HAP-1 (cell line): ENCODE measurements around the gene FUT1.

ENCODE experiments used
- DNase-seq, 2 experiments: peaks; one replicate each; pipeline ENCODE4 v3.0.0-alpha.2; 2016 to 2020; ENCODE audit warnings: low spot score in 2 of 2
- H3K27me3 ChIP-seq: fragments of 250-450 bp; sonication (Bioruptor Pico); 2 replicates; pipeline ENCODE4 v1.5.1; 2020; ENCODE audit warnings: low read depth, mild to moderate bottlenecking, moderate library complexity
- H3K36me3 ChIP-seq: fragments of 250-450 bp; sonication (Bioruptor Pico); replicated peaks from 2 replicates; pipeline ENCODE4 v1.5.1; 2020; ENCODE audit warnings: mild to moderate bottlenecking
- H3K4me1 ChIP-seq: fragments of 250-450 bp; sonication (Bioruptor Pico); 2 replicates; pipeline ENCODE4 v1.5.1; 2020; ENCODE audit warnings: mild to moderate bottlenecking
- H3K4me3 ChIP-seq: fragments of 250-450 bp; sonication (Bioruptor Pico); 2 replicates; pipeline ENCODE4 v1.5.1; 2020; ENCODE audit warnings: mild to moderate bottlenecking, moderate library complexity
- H3K9me3 ChIP-seq: fragments of 250-450 bp; sonication (Bioruptor Pico); 2 replicates; pipeline ENCODE4 v1.5.1; 2020; ENCODE audit warnings: mild to moderate bottlenecking, moderate library complexity
- in situ Hi-C: fragments of 300-500 bp; cut with MboI; formaldehyde crosslinking; loops from 3 replicates; pipeline ENCODE4 v1.14.3; 2020; ENCODE audit warnings: low sequenced_read_pairs, inconsistent platforms, mixed read lengths

Gene FUT1

DNA sequence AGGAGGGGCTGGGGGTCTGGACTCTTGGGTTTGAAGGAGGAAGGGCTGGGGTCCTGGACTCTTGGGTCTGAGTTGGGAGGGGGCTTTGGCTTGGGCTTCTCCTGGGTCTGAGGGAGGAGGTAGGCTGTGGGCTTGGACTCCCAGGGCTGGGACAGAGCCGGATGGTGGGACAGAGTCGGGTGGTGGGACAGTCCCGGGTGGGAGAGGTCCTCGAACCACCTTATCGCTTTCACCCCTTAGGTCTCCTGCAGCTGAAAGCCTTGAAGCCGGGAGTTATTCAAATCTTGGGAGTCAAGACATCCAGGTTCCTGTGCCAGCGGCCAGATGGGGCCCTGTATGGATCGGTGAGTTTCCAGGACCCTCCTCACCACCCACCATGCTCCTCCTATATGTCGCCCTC is 4.2 kb upstream of the FUT1 start:
- Histone ChIP-seq H3K27me3 (peaks cover 4% of the 10 kb centered on the region; the same call in 1 of the 2 replicates), H3K4me3 (no peak overlapping the region), H3K4me1 (peaks cover 7% of the 10 kb centered on the region), H3K9me3 (no peaks in the 10 kb centered on the region; the same call in none of the 2 replicates), H3K36me3 (no peaks in the 10 kb centered on the region)
- in situ Hi-C loops = no loop called here
- DNase-seq = no peak

DNA sequence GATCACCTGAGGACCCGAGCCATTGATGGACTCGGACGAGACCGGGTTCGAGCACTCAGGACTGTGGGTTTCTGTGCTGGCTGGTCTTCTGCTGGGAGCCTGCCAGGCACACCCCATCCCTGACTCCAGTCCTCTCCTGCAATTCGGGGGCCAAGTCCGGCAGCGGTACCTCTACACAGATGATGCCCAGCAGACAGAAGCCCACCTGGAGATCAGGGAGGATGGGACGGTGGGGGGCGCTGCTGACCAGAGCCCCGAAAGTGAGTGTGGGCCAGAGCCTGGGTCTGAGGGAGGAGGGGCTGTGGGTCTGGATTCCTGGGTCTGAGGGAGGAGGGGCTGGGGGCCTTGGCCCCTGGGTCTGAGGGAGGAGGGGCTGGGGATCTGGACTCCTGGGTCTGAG is 3.8 kb upstream of the FUT1 start:
- no peaks in the 10 kb centered on the region for H3K36me3 ChIP-seq
- H3K27me3 ChIP-seq = peaks cover 4% of the 10 kb centered on the region; the same call in 1 of the 2 replicates
- H3K4me3 ChIP-seq = no peak overlapping the region
- peaks cover 8% of the 10 kb centered on the region for H3K4me1 ChIP-seq
- no peaks in the 10 kb centered on the region; the same call in none of the 2 replicates for H3K9me3 ChIP-seq
- no peak for DNase-seq
- in situ Hi-C loops = no loop called here

DNA sequence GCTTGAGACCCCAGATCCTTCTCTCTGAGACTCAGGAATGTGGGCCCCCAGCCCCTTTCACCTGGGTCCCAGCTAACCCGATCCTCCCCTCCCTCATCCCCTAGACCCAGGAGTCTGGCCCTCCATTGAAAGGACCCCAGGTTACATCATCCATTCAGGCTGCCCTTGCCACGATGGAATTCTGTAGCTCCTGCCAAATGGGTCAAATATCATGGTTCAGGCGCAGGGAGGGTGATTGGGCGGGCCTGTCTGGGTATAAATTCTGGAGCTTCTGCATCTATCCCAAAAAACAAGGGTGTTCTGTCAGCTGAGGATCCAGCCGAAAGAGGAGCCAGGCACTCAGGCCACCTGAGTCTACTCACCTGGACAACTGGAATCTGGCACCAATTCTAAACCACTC is 3.3 kb upstream of the FUT1 start:
- H3K4me3 ChIP-seq = no peak overlapping the region
- H3K9me3 ChIP-seq = no peaks in the 10 kb centered on the region; the same call in none of the 2 replicates
- peaks cover 8% of the 10 kb centered on the region for H3K4me1 ChIP-seq
- peaks cover 4% of the 10 kb centered on the region; the same call in 1 of the 2 replicates for H3K27me3 ChIP-seq
- in situ Hi-C loops = no loop called here
- no peaks in the 10 kb centered on the region for H3K36me3 ChIP-seq
- DNase-seq = no peak

DNA sequence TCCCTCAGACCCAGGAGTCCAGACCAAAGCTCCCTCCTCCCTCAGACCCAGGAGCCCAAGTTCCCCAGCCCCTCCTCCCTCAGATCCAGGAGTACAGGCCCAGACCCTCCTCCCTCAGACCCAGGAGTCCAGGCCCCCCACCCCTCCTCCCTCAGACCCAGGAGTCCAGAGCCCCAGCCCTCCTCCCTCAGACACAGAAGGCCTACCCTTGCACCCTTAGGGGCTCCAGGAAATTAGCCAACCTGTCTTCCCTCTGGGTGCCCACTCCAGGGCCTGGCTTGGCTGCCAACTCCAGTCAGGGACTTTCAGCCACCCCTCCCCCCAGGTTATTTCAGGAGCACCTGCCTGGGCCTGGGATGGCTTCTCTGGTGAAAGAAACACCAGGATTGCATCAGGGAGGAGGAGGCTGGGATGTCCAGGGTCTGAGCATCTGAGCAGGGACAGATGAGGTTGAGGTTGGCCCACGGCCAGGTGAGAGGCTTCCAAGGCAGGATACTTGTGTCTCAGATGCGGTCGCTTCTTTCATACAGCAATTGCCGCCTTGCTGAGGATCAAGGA is 2.7 kb upstream of the FUT1 start, which contains the start of gene FGF21:
Gene FGF21, plus strand, starts transcription at position 441 of the 558 bp plus-strand sequence. CDS start 713 bp downstream, outside the sequence.
- no peak for DNase-seq
- Histone ChIP-seq H3K36me3 (no peaks in the 10 kb centered on the region), H3K27me3 (0 out of 2 replicates have a peak, but pooled peaks cover 3% of the 10 kb centered on the region), H3K4me1 (peaks cover 8% of the 10 kb centered on the region), H3K9me3 (no peaks in the 10 kb centered on the region; the same call in 1 of the 2 replicates), H3K4me3 (no peak within 1 kb of the TSS)
- in situ Hi-C loops = no loop called here

DNA sequence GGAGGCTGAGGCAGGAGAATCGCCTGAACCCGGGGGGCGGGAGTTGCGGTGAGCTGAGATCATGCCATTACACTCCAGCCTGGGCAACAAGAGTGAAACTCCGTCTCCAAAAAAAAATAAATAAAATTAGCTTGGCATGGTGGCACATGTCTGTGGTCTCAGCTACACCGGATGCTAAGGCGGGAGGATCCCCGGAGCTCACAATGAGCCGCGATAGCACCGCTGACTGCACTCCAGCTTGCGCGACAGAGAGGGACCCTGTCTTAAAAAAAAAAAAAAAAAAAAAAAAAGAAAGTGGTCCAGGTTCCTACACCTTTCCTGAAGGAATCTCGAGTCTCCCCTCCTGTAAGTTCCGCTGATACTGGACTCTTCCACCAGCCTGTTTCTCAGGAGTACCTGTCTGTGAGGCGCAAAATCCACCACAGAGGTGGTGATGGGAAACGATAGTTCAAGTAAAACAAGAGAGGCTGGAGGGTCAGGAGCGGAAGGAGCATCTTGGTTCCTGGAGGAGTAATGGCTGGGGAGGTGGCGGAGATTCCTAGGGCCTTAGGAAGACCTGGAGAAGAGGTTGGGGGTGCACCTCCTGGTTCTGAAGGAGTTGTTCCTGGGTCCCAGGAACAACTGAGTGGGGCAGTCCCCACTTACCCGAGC is 471 bp downstream of the FUT1 start:
- in situ Hi-C loops = no loop called here
- no peaks in the 10 kb centered on the region for H3K9me3 ChIP-seq
- peaks cover 8% of the 10 kb centered on the region for H3K4me1 ChIP-seq
- no peaks in the 10 kb centered on the region for H3K27me3 ChIP-seq
- H3K4me3 ChIP-seq = peak overlapping the region; percentile 48
- DNase-seq = no peak
- H3K36me3 ChIP-seq = no peaks in the 10 kb centered on the region; the same call in 1 of the 2 replicates

DNA sequence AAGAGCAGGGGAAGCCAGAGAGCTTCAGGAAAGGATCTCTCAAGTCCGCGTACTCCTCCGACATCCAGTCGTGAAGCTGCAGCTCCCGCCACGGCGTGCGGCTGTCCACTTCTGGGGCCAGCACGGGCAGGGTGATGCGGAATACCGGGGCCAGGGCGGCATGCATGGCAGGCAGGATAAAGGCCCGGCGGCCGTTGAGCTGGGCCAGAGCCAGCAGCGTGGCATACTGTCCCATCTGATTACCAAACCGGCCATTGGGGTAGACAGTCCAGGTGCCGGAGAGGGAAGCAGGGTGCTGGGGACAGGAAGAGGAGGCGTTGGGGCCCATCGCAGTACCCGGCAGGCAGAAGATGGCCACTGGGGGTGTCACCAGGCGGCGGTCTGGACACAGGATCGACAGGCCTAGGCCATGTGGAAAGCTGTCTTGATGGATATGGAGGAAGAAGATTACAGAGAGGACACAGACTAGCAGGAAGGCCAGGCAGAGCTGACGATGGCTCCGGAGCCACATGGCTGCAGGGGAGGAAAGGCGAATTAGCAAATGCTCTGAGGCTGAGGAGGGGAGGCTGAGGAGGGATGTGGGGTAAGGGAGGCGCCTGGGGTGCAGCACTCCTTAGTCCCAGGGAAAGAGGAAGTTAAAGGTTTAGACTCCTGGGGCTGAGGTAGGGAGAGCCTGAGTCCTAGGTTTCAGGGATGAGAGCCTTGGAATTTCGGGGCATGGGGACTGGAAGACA is 1.5 kb downstream of the FUT1 start:
- Histone ChIP-seq H3K36me3 (no peaks in the 10 kb centered on the region; the same call in 1 of the 2 replicates), H3K4me1 (peaks cover 8% of the 10 kb centered on the region), H3K9me3 (no peaks in the 10 kb centered on the region), H3K4me3 (no peak overlapping the region), H3K27me3 (no peaks in the 10 kb centered on the region)
- in situ Hi-C loops = no loop called here
- no peak for DNase-seq

DNA sequence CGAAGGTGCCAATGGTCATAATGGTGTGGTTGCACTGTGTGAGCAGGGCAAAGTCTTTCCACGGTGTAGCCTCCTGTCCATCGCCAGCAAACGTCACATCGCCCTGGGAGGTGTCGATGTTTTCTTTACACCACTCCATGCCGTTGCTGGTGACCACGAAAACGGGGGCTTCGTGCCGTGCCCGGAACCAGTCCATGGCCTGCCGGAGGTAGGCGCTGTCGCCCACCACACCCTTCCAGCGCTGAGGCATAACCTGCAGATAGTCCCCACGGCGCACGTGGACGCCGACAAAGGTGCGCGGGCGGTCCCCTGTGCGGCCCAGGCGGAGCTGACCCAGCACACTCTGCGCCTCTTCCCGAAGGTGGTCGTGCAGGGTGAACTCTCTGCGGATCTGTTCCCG is 2.1 kb downstream of the FUT1 start:
- DNase-seq = no peak
- H3K4me1 ChIP-seq = peaks cover 8% of the 10 kb centered on the region
- in situ Hi-C loops = no loop called here
- H3K27me3 ChIP-seq = no peaks in the 10 kb centered on the region
- H3K9me3 ChIP-seq = no peaks in the 10 kb centered on the region
- no peak overlapping the region for H3K4me3 ChIP-seq
- H3K36me3 ChIP-seq = no peaks in the 10 kb centered on the region; the same call in 1 of the 2 replicates

DNA sequence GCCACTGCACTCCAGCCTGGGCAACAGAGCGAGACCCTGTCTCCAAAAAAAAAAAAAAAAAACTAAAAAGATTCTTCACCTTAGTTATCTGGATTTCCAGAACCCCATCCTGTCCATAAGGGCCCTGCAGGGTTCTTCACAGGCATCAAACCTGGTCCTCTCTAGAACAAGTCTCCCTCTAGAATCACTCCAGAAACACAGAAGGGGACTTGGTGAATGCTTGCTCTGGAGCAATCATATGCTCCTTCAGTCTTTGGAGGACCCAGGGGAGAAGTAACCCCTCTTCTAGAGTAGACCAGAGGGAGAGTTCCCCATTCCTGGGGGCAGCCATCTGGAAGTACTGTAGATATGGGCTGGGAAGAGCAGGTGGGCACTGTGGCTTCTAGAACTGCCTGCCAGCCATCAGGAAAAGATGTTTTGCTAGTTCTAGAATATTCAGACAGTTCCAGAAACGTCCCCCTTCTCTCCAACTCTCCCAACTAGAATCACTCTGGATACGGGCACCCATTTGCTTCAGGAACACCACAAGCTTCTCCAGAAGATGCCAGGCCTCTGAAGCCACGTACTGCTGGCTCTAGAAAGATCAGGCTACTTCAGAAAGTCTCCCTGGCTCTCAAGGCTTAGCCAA is 2.8 kb downstream of the FUT1 start:
- in situ Hi-C loops = no loop called here
- Histone ChIP-seq H3K36me3 (no peaks in the 10 kb centered on the region; the same call in 1 of the 2 replicates), H3K4me3 (no peak overlapping the region), H3K9me3 (no peaks in the 10 kb centered on the region), H3K4me1 (peaks cover 8% of the 10 kb centered on the region), H3K27me3 (no peaks in the 10 kb centered on the region)
- DNase-seq = no peak

DNA sequence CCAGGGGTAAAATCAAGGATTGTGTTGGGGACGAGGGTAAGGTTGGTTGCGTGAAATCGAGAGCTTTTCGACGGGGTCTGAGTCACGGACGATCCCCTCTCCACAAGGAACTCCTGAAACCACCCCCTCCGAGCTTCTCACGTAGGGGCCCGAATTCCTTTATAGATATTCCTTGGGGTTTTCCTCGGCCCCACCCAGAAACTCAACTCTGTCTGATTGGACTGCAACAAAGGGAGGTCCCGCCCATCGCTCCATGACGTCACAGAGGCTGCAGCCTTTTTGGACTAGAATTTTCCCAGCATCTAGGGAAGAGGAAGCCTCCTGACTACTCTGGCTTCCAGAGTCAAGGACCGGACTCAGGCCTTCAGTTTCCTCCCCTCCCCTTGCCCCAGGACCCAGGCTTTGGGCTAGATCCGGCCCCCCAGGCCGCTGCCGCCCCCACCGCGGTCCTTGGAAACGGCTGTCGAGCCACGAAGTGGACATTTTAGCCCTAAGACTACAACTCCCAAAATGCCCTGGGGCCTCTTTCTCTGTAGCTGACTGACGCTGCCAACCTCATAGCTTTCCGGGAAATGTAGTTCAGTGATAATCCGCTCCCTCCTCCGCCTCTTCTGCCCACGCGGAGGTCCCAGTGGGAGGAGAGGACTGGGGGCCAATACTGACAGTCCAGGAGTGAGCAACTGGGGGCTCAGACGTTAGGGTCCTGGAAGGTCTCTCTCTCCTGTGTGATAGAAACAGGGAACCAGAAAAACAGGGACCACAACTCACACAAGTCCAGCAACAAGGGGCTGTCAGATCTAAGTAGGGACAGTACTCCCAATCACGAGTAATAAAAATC is 5.5 kb downstream of the FUT1 start, which contains the start of gene IZUMO1:
Gene IZUMO1, minus strand, starts transcription at position 172 of the 838 bp plus-strand sequence. CDS start 1,050 bp downstream, outside the sequence.
- in situ Hi-C loops = no loop called here

DNA sequence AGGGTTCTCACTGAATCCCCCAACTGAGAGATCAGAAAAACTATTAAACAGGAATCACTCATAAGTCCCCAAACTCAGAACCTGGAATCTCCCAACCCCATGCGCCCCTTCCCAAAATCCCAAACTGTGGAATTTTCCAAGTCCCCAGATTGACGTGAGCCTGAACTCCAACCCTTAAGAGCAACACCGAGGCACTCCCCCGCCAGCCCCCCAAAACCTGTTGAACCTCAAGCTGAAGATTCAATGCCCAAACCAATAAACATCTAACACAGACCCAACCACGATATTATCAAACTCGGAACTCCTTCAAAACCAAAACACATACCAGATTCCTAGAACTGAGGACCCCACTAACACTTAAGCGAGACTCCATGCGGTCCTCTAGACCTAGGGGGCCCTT is 6.3 kb downstream of the FUT1 start:
- H3K27me3 ChIP-seq = no peaks in the 10 kb centered on the region
- no peak for DNase-seq
- no peak overlapping the region for H3K4me3 ChIP-seq
- H3K36me3 ChIP-seq = no peaks in the 10 kb centered on the region; the same call in 1 of the 2 replicates
- in situ Hi-C loops = no loop called here
- peaks cover 3% of the 10 kb centered on the region for H3K4me1 ChIP-seq
- H3K9me3 ChIP-seq = no peaks in the 10 kb centered on the region

More for the DNA sequence above, 5.5 kb downstream of the FUT1 start, which contains the start of gene IZUMO1:
- Histone ChIP-seq H3K9me3 (no peaks in the 10 kb centered on the region), H3K4me3 (no peak within 1 kb of the TSS), H3K4me1 (peaks cover 3% of the 10 kb centered on the region), H3K27me3 (no peaks in the 10 kb centered on the region), H3K36me3 (no peaks in the 10 kb centered on the region; the same call in 1 of the 2 replicates)
- peak in 1 of 2 experiments; percentile 65 for DNase-seq

DNA sequence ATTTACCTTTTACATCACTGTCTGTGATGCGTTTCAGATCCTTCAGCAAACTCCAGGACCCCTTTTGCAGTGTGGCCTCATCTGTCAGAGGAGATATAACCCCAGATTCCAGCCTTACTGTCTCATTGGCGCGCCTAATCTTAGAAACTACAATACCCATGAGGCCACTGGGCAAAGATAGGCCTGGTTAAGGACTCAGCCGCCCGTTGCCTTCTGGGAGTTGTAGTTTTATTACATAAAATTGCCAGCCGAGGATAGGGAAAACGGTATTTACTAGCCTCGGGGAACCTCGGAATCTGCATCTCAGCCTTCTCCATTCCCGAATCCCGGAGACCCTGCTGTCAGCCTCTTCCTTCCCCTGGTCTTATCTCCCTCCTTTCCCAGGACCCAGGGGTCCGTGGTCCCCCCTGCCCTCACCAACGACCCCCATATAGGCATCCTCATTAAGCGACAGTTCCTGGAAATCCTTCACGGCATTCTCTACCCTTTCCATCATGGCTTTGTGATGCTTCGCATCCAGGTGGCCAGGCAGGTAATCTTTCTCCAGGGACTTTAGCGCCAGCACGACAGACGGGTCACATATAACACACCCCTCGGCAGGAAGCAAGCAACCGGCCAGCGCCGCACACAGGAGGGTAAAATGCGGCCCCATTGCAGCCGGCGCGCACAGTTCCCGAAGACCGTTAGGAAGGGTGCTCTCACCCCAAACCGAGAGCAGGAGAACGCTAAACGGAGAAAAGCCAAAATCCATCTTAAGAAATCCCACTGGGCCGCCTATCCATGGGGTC is 7.0 kb downstream of the FUT1 start:
- Histone ChIP-seq H3K9me3 (no peaks in the 10 kb centered on the region), H3K27me3 (no peaks in the 10 kb centered on the region), H3K4me3 (no peak overlapping the region), H3K36me3 (no peaks in the 10 kb centered on the region; the same call in 1 of the 2 replicates), H3K4me1 (peaks cover 4% of the 10 kb centered on the region)
- DNase-seq = peak; percentile 45 to 77
- in situ Hi-C loops = no loop called here

DNA sequence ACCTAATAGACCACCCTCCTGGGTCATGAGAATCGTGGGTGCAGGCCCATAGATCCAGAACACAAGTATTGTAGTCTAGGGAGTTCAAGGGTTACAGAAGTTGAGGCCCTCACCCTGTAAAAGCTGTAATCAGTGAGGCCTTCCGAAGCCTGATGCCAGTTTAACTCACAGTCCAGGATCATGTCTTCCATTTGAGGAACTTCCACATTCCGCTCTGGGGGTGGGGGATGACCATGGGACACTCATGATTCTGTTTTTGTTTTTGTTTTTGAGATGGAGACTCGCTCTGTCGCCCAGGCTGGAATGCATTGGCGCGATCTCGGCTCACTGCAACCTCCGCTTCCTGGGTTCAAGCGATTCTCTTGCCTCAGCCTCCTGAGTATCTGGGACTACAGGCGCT is 10.3 kb downstream of the FUT1 start:
- Histone ChIP-seq H3K4me1 (peaks cover 13% of the 10 kb centered on the region), H3K27me3 (no peaks in the 10 kb centered on the region), H3K9me3 (no peaks in the 10 kb centered on the region; the same call in 1 of the 2 replicates), H3K36me3 (no peaks in the 10 kb centered on the region), H3K4me3 (no peak overlapping the region)
- DNase-seq = no peak
- in situ Hi-C loops = no loop called here
